AG04449 (cell line): ENCODE results near the gene DENND5B.

Experiments
- CTCF ChIA-PET: fragments of 350-600 bp; formaldehyde crosslinking; extraction: SDS; loops from one replicate; lab custom pipeline; 2021; ENCODE audit warnings: antibody characterized with exemption; lab: Yijun Ruan, JAX
- POLR2A ChIA-PET: fragments of 400-600, 350-600 bp; formaldehyde crosslinking; extraction: SDS; loops from one replicate; lab custom pipeline; 2020; ENCODE audit warnings: antibody characterized with exemption, inconsistent platforms; lab: Yijun Ruan, JAX
- DNase-seq: peaks from one replicate; pipeline ENCODE4 v3.0.0-alpha.2; 2010; ENCODE audit warnings: low read depth, low spot score
- H3K4me3 ChIP-seq: 2 replicates; pipeline ENCODE4 v1.5.1; 2011; ENCODE audit warnings: low read depth, mild to moderate bottlenecking, control low read depth, low read length
- TF ChIP-seq, protein P1 (sequence below): IDR thresholded peaks from one replicate; pipeline ENCODE4 v1.5.1; 2011; ENCODE audit warnings: mild to moderate bottlenecking, moderate library complexity, low read length, control low read depth, inconsistent platforms; ENCODE audit not compliant: insufficient read depth; ENCODE audit errors: missing control alignments

DENND5B gene

DNA sequence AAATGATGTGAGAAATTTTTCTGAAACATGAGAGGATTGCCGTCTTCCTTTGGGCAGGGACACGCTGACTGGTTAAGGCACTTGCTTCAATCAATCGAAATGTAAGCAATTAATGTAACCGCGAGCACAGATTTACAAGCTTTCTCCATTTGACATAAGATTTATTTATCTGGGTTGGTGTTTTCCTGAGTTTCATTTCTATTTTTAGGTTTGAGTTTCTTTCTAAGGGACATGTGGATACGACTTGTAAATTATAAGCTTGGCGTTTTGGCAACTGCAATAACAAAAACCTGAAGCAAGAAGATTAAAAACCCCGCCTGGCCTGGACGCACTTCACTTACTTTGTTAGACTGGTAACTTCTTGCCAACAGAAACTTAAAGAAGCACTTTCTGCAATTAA is 244.7 kb downstream of the DENND5B start:
- ChIA-PET CTCF (no interaction called here), POLR2A (no interaction called here)
- DNase-seq, result no peak
- no peak overlapping the region for H3K4me3 ChIP-seq
- TF ChIP-seq, protein P1, sequence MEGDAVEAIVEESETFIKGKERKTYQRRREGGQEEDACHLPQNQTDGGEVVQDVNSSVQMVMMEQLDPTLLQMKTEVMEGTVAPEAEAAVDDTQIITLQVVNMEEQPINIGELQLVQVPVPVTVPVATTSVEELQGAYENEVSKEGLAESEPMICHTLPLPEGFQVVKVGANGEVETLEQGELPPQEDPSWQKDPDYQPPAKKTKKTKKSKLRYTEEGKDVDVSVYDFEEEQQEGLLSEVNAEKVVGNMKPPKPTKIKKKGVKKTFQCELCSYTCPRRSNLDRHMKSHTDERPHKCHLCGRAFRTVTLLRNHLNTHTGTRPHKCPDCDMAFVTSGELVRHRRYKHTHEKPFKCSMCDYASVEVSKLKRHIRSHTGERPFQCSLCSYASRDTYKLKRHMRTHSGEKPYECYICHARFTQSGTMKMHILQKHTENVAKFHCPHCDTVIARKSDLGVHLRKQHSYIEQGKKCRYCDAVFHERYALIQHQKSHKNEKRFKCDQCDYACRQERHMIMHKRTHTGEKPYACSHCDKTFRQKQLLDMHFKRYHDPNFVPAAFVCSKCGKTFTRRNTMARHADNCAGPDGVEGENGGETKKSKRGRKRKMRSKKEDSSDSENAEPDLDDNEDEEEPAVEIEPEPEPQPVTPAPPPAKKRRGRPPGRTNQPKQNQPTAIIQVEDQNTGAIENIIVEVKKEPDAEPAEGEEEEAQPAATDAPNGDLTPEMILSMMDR, result no peak

DNA sequence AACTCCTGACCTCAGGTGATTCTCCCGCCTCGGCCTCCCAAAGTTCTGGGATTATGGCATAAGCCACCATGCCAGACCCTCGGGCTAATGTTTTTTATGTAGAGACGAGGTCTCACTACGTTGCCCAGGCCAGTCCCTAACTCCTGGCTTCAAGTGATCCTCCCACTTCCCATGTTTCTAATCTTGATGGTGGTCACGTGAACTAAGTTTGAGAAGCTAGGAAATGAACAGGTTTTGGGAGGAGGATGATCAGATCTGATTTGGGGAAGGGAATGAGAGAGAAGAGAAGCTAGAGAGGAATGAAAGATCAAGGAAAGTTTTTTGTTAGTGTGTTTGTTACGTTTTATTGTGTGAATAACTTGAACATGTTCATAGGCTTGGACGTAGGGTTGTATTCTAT is 247.8 kb downstream of the DENND5B start:
- DNase-seq, result no peak
- CTCF ChIA-PET, result no interaction called here
- TF ChIP-seq, protein P1, result no peak
- POLR2A ChIA-PET, result no interaction called here
- no peak overlapping the region for H3K4me3 ChIP-seq

DNA sequence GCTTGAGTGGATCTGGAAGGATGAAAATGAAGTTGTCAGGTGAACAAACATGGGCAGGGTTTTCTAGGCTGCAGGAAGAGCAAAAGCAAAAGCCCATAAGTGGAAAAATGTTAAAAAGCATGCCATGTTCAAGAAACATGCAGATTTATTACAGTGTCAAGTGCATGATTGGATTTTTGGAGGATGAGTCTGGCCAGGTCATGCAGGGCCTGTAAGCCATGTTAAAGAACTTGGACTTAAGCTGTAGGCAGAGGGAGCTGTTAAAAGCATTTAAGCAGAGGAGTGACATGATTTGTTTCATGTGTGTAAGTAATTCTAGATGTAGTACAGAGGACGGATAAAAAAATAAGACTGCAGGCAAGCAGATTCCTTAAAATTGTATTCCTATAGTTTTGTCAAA is 248.7 kb downstream of the DENND5B start:
- TF ChIP-seq, protein P1, result no peak
- no peak overlapping the region for H3K4me3 ChIP-seq
- ChIA-PET CTCF (interaction anchor here (0.8 kb wide), 1 partner anchor 310 kb away, joined by 3 read pairs; no protein-coding TSS in a partner anchor), POLR2A (no interaction called here)
- no peak for DNase-seq

DNA sequence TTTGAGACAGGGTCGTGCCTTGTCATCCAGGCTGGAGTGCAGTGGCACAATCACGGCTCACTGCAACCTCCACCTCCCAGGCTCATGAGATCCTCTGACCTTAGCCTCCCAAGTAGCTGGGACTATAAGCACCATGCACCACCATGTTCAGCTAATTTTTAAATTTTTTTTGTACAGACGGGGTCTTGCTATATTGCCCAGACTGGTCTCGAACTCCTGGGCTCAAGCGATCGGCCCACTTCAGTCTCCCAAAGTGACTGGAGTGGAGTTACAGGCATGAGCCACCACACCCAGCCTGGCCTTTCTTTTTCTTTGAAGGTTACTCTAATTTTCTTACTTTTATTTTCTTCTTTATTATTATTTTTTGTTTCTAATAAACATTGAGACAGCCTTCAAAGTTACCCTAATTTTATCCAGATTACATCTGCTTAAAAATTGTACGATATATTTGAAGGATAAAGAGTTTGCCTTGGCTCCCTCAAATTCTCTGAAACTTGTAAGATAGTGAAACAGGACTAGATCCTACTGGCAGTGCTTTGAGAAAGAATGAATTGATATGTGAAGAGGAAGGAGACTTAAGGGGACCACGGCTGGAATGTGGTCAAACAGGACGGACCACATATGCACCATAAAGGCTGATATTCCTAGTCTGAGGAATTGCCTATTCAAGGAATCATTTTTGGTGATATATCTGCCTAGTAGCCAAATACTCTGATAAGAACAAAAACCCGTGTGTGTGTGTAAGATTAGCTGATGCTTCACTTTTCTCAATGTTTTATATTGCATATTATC is 250.9 kb downstream of the DENND5B start:
- CTCF ChIA-PET, result interaction anchor here (0.6 to 1.6 kb wide), 2 partner anchors 69 to 259 kb away, joined by 3 to 4 read pairs; no protein-coding TSS in a partner anchor
- no peak for DNase-seq
- POLR2A ChIA-PET, result interaction anchor here (0.6 kb wide), 1 partner anchor 43 kb away, joined by 6 read pairs; no protein-coding TSS in a partner anchor

DNA sequence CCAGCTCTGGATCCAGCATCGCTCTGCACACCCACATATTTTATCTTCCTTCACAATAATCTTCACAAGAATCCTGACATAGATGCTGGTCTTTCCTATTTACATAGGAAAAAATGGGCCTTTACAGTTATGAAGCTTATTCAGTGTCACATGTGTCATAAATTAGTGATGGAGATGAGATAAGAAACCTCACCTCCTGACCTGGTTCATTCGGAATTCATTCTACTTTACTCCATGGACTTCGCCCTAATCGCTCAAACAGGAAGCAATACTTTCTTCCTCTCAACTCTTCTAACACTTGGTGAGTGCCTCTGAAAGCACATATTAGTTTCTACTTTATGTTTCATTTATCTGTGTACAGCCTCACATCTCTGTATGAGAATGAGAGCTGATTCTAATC is 253.0 kb downstream of the DENND5B start:
- no peak for DNase-seq
- TF ChIP-seq, protein P1, result no peak
- POLR2A ChIA-PET, result interaction anchor here (0.7 kb wide), 1 partner anchor 16 kb away, joined by 3 read pairs; no protein-coding TSS in a partner anchor
- no peak overlapping the region for H3K4me3 ChIP-seq
- CTCF ChIA-PET, result interaction anchor here (1.6 to 1.7 kb wide), 2 partner anchors 9 to 67 kb away, joined by 3 to 4 read pairs; no protein-coding TSS in a partner anchor

More for the DNA sequence above, 250.9 kb downstream of the DENND5B start:
- TF ChIP-seq, protein P1, result no peak
- no peak overlapping the region for H3K4me3 ChIP-seq
